Epithelial cell of esophagus (primary cell): ENCODE data around the gene ZNRF1.

Source experiments
- DNase-seq: peaks from one replicate; pipeline ENCODE4 v3.0.0; 2010; ENCODE audit warnings: low read depth
- H3K4me3 ChIP-seq: 2 replicates; pipeline ENCODE4 v1.5.1; 2011; ENCODE audit warnings: mild to moderate bottlenecking, low read length, control low read depth
- TF ChIP-seq, protein P1 (sequence below): IDR thresholded peaks from 2 replicates; pipeline ENCODE4 v1.5.1; 2011; ENCODE audit warnings: low read depth, mild to moderate bottlenecking, low read length, control low read depth, inconsistent platforms; ENCODE audit not compliant: insufficient read depth; ENCODE audit errors: missing control alignments

The ZNRF1 gene

DNA sequence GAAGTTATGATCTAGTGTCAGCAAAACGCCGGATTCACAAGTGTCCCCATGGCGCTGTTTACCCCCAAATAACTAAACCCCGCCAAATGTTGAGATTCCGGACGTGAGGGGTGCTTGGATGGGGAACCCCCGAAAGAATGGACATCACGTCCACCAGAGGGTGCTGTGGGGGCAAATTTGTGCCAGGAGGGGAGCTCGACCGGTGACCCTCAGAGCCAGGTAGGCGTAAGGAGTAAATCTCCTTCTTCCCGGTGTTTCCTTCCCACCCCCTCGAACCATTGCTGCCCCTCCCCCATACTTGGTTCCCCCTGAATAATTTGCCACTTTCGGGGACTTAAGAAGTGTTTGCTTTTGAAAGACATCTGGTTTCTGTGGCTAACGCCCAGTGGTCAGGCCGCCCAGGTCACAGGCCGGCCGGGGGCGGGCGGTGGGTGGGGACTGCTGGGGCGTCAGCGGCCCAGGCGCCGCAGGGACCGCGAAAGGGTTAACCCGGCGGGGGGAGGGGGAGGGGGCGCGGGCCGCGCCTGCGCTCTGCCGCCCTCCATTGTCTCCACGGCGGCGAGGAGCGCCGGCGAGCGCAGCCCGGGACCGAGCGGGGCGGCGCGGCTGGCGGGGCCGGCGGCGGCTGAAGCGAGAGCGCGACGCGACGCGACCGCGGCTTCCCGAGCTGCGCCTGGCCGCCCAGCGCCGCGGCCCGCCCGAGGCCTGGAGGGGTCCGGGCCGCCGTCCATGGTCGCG lies at the start of gene ZNRF1:
ZNRF1 (plus strand) TSS at position 544 of the 738 bp plus-strand sequence. CDS start 648 bp downstream, outside the sequence.
- peak within 1 kb of the TSS; percentile 59 for H3K4me3 ChIP-seq
- peak; percentile 72 for DNase-seq
- TF ChIP-seq, protein P1, sequence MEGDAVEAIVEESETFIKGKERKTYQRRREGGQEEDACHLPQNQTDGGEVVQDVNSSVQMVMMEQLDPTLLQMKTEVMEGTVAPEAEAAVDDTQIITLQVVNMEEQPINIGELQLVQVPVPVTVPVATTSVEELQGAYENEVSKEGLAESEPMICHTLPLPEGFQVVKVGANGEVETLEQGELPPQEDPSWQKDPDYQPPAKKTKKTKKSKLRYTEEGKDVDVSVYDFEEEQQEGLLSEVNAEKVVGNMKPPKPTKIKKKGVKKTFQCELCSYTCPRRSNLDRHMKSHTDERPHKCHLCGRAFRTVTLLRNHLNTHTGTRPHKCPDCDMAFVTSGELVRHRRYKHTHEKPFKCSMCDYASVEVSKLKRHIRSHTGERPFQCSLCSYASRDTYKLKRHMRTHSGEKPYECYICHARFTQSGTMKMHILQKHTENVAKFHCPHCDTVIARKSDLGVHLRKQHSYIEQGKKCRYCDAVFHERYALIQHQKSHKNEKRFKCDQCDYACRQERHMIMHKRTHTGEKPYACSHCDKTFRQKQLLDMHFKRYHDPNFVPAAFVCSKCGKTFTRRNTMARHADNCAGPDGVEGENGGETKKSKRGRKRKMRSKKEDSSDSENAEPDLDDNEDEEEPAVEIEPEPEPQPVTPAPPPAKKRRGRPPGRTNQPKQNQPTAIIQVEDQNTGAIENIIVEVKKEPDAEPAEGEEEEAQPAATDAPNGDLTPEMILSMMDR: peak; percentile 79

DNA sequence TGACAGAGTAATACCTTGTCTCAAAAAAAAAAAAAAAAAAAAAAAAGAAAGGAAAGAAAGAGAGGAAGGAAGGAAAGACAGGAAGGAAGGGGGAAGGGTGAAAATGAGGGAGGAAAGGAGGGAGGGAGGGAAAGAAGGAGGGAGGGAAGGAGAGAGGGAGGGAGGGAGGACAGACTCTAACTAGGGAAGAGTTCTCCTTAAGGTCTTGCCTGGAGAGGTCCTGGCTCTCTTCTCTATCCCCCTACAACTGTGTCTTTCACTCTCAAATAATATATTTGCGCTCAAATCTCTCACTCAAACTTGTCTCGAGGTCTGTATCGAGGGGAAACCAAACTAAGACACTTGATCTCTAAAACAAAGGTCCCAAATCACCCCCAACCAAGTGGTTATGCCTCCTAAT lies 49.5 kb upstream of the ZNRF1 start:
- H3K4me3 ChIP-seq: no peak overlapping the region
- TF ChIP-seq, protein P1: no peak

DNA sequence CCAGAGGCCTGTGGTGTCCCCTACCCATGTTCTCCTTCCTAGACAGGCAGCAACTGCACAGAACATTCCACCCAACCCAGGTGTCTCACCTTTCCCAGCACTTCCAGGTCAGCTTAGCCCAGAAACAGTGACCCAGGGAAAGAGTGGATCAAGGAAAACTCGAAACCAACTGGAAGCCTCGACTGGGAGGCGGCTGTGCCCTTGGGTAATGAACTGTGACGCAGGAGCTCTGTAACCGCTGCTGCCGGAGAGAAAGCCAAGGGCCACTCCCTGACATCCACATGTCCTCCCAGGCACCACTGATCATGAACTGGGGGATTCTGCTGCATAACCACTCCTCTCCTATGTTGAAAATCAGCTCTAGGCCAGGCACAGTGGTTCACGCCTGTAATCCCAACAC lies 48.3 kb upstream of the ZNRF1 start:
- DNase-seq: no peak
- no peak overlapping the region for H3K4me3 ChIP-seq
- TF ChIP-seq, protein P1: no peak

More for the DNA sequence above, 49.5 kb upstream of the ZNRF1 start:
- no peak for DNase-seq

DNA sequence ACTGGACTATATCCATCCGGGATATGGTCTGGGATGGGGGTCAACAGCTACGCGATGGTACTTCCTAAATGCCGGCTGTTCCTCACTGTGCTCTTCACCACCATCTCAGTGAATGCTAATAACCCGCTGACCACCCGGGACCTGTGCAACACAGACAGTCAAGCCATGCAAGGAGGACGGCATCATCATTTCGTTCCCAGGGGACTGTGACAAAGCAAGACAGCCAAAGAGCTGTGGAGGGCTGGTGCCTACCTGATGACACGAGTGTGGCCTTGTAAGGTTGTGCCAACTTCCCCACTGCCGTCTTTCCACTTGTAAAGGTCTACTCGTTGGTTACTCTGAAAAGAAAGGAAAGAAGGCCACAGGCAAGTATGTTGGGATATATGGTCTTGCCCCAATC lies 47.6 kb upstream of the ZNRF1 start:
- TF ChIP-seq, protein P1: no peak
- DNase-seq: no peak
- H3K4me3 ChIP-seq: no peak overlapping the region

DNA sequence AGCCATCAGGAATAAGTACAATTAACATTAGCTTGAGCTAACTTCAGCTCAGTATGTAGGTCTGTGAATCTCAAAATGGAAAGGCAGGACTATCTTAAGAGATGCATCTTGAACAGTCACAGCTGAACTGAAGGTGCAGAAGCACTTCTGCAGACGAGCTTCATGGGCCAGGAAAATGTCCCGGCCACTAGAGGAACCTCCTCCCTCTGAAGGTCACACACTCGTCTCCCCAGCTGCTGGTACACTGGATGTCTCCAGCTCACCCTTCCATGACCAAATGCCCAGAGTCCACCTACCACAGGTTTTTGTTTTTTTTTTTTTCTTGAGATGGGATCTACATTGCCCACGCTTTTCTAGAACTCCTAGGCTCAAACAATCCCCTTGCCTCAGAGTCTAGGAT lies 47.1 kb upstream of the ZNRF1 start:
- TF ChIP-seq, protein P1: no peak
- no peak overlapping the region for H3K4me3 ChIP-seq
- DNase-seq: no peak

DNA sequence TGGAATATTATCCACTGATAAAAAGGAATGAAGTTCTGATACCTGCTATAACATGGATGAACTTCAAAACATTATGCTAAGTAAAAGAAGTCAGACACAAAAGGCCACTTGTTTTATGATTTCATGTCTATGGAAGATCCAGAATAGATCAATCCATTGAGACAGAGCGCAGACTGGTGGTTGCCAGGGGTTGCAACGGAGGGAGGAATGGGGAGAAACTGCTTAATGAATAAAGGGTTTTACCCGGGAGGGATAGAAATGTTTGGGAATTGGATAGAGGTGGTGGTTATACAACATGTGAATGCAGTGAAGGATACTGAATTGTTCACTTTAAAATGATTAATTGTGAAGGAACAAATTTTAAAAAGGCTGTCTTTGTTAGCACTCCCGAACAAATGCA lies 44.1 kb upstream of the ZNRF1 start:
- H3K4me3 ChIP-seq: no peak overlapping the region
- TF ChIP-seq, protein P1: no peak
- no peak for DNase-seq

DNA sequence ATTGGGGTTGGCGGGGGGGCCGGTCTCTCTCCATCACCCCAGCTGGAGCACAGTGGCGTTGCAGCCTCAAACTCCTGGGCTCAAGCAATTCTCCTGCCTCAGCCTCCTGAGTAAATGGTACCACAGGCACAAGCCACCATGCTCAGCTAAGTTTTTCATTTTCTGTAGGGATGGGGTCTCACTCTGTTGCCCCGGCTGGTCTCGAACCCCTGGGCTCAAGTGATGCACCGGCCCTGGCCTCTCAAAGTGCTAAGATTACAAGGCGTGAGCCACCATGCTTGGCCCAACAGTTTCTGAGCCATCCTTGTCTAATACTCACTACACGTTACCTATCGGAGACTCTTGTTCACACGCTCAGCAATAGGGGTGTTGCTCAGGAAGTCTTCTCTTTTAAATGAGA lies 25.5 kb upstream of the ZNRF1 start:
- no peak overlapping the region for H3K4me3 ChIP-seq
- DNase-seq: no peak
- TF ChIP-seq, protein P1: no peak
